ENCODE results near the gene REG1A. TPM values are rescaled to one million over a fixed set of nuclear protein-coding genes. Genes with fewer than 3 reads are reported as not detected.

The REG1A gene
- total and polyA plus RNA-seq, 12 donors: 1.3 to 2.3 (median 1.7) TPM; not detected in 4

- TF ChIP-seq CTCF (IDR thresholded peaks at IDR 0.05): no peak
- no peaks in the 10 kb centered on the region for H3K9me3 ChIP-seq
- no peaks in the 10 kb centered on the region for H3K27me3 ChIP-seq
- H3K4me1 ChIP-seq: no peaks in the 10 kb centered on the region
- intact Hi-C loops (cut with DNase I): no loop called here
- no peaks in the 10 kb centered on the region for H3K36me3 ChIP-seq
- ATAC-seq: no peak
- DNase-seq: no peak
- H3K4me3 ChIP-seq: no peak within 1 kb of the TSS
- no peak within 1 kb of the TSS for H3K27ac ChIP-seq
Observed at GRCh38 chr2:79159653-79160052, 39.4 kb downstream of the REG1A start, which contains the start of gene REG3A. REG3A (minus strand) TSS chr2:79159753; CDS start chr2:79159405, 348 bp downstream.

- intact Hi-C loops (cut with DNase I): no loop called here
- no peak for ATAC-seq
- Histone ChIP-seq H3K27me3 (no peaks in the 10 kb centered on the region), H3K9me3 (no peaks in the 10 kb centered on the region), H3K36me3 (no peaks in the 10 kb centered on the region), H3K4me1 (no peaks in the 10 kb centered on the region), H3K4me3 (no peak overlapping the region), H3K27ac (no peak overlapping the region)
- no peak for TF ChIP-seq CTCF (IDR thresholded peaks at IDR 0.05)
- WGBS, 2 donors: 32 to 43% methylated on average over 2 of the region's 2 CpGs
- no peak for DNase-seq
Observed at GRCh38 chr2:79162132-79162531, 41.8 kb downstream of the REG1A start.

- DNase-seq (no peak), ATAC-seq (no peak)
- H3K36me3 ChIP-seq: no peaks in the 10 kb centered on the region
- H3K27me3 ChIP-seq: no peaks in the 10 kb centered on the region
- no peaks in the 10 kb centered on the region for H3K9me3 ChIP-seq
- H3K4me1 ChIP-seq: no peaks in the 10 kb centered on the region
- 97 to 100% methylated on average over 1 of the region's 1 CpG for WGBS, 2 donors
- H3K4me3 ChIP-seq: no peak overlapping the region
- no peak for TF ChIP-seq CTCF (IDR thresholded peaks at IDR 0.05)
- intact Hi-C loops (cut with DNase I): no loop called here
- no peak overlapping the region for H3K27ac ChIP-seq
Observed at GRCh38 chr2:79162801-79163200, 42.5 kb downstream of the REG1A start.

- DNase-seq: no peak
- intact Hi-C loops (cut with DNase I): no loop called here
- Histone ChIP-seq H3K4me3 (no peak overlapping the region), H3K27me3 (no peaks in the 10 kb centered on the region), H3K27ac (no peak overlapping the region), H3K9me3 (peaks cover 0 to 4% (median 0%) of the 10 kb centered on the region in 11 donors), H3K36me3 (no peaks in the 10 kb centered on the region), H3K4me1 (no peaks in the 10 kb centered on the region)
- WGBS, 2 donors: 82 to 89% methylated on average over 2 of the region's 2 CpGs
- ATAC-seq: no peak
- TF ChIP-seq CTCF (IDR thresholded peaks at IDR 0.05): no peak
Observed at GRCh38 chr2:79171348-79171958, 51.2 kb downstream of the REG1A start.

Other genes with a start within 250 kb of the REG1A start
- gene REG3G, start 94.8 kb upstream of the REG1A start, total RNA-seq: under 1 TPM in 1 of 10 donors, not detected in 9; 0.35 TPM
- under 1 TPM in 1 of 2 donors, not detected in 1; 0.06 TPM for gene REG3G, start 94.8 kb upstream of the REG1A start, polyA plus RNA-seq
- under 1 TPM in 3 of 10 donors, not detected in 7; 0.41 to 0.49 (median 0.46) TPM for gene REG1B, start 32.5 kb upstream of the REG1A start, total RNA-seq
- under 1 TPM in 1 of 2 donors, not detected in 1; 0.23 TPM for gene REG1B, start 32.5 kb upstream of the REG1A start, polyA plus RNA-seq
- not detected for gene REG3A, start 39.3 kb downstream of the REG1A start, total RNA-seq
- not detected for gene REG3A, start 39.3 kb downstream of the REG1A start, polyA plus RNA-seq

All from heart right ventricle (tissue), 16 donors.